ENCODE data around the gene PLPPR4. TPM values are rescaled to one million over a fixed set of nuclear protein-coding genes. Genes with fewer than 3 reads are reported as not detected.

Gene PLPPR4
- total RNA-seq, 1 donor = 1.8 TPM

DNA sequence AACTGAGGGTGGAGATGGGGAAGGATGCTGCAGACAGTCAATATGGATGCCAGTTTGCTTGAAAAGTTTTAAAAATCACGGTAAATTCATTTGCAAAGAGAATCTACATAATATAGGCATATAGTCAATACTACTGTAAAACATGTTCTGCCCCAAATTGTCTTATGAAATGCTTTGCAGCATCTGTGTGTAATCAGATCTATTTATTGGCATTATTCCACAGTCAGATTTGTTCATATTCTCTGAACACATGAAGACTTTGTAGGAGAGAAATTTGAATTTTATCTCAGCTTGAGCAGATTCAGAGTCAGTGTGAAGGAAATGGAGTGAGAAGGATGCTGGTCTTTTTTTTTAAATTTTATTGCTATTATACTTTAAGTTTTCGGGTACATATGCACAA, 88.5 kb downstream of the PLPPR4 start:
- Histone ChIP-seq H3K36me3 (ENCODE audit: insufficient read depth, low read length) (no peaks in the 10 kb centered on the region), H3K4me3 (ENCODE audit: insufficient read depth, low read length) (no peak overlapping the region), H3K27me3 (ENCODE audit: insufficient read depth, low read length) (no peaks in the 10 kb centered on the region), H2AFZ (ENCODE audit: low read length) (no peak overlapping the region), H3K9me3 (ENCODE audit: low read depth, low read length) (no peaks in the 10 kb centered on the region), H3K79me2 (ENCODE audit: insufficient read depth, low read length) (no peaks in the 10 kb centered on the region), H4K20me1 (ENCODE audit: insufficient read depth, low read length) (no peaks in the 10 kb centered on the region), H3K4me1 (ENCODE audit: insufficient read depth, low read length) (no peaks in the 10 kb centered on the region), H3K27ac (ENCODE audit: low read depth, low read length) (no peak overlapping the region), H3K4me2 (ENCODE audit: insufficient read depth, low read length) (no peak overlapping the region)
- no peak for DNase-seq (ENCODE audit: insufficient read length, low spot score, missing footprints)
- TF ChIP-seq, protein P1, sequence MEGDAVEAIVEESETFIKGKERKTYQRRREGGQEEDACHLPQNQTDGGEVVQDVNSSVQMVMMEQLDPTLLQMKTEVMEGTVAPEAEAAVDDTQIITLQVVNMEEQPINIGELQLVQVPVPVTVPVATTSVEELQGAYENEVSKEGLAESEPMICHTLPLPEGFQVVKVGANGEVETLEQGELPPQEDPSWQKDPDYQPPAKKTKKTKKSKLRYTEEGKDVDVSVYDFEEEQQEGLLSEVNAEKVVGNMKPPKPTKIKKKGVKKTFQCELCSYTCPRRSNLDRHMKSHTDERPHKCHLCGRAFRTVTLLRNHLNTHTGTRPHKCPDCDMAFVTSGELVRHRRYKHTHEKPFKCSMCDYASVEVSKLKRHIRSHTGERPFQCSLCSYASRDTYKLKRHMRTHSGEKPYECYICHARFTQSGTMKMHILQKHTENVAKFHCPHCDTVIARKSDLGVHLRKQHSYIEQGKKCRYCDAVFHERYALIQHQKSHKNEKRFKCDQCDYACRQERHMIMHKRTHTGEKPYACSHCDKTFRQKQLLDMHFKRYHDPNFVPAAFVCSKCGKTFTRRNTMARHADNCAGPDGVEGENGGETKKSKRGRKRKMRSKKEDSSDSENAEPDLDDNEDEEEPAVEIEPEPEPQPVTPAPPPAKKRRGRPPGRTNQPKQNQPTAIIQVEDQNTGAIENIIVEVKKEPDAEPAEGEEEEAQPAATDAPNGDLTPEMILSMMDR (IDR thresholded peaks at IDR 0.05; ENCODE audit: extremely low read depth, low read depth, low read length) = no peak

DNA sequence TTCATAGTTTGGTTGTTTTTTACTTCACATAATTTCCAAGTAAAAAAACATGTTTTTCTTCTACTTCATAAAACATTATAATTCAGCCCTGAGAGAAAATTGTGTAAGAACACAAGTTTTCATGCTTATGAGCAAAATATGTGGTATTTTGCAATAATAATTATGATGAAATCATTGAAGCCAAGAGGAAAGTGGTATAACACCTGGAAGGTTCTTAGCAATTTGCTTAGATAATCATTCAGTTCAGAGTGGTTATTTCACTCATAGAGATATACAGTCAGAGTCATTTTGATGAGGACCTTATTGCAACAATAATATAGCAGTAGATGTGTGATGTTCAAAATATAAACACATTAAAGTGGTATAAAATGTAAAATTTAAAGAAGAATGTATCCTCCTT, 94.5 kb downstream of the PLPPR4 start:
- no peak overlapping the region for H2AFZ ChIP-seq (ENCODE audit: low read length)
- no peak overlapping the region for H3K27ac ChIP-seq (ENCODE audit: low read depth, low read length)
- no peaks in the 10 kb centered on the region for H4K20me1 ChIP-seq (ENCODE audit: insufficient read depth, low read length)
- no peaks in the 10 kb centered on the region for H3K79me2 ChIP-seq (ENCODE audit: insufficient read depth, low read length)
- no peak overlapping the region for H3K4me2 ChIP-seq (ENCODE audit: insufficient read depth, low read length)
- no peaks in the 10 kb centered on the region for H3K9me3 ChIP-seq (ENCODE audit: low read depth, low read length)
- H3K4me1 ChIP-seq (ENCODE audit: insufficient read depth, low read length) = no peaks in the 10 kb centered on the region
- no peaks in the 10 kb centered on the region for H3K36me3 ChIP-seq (ENCODE audit: insufficient read depth, low read length)
- no peak overlapping the region for H3K4me3 ChIP-seq (ENCODE audit: insufficient read depth, low read length)
- TF ChIP-seq, protein P1 (IDR thresholded peaks at IDR 0.05; ENCODE audit: extremely low read depth, low read depth, low read length) = no peak
- H3K27me3 ChIP-seq (ENCODE audit: insufficient read depth, low read length) = no peaks in the 10 kb centered on the region
- DNase-seq (ENCODE audit: insufficient read length, low spot score, missing footprints) = no peak
